Measurements from ENCODE around the gene MDN1.

DNA sequence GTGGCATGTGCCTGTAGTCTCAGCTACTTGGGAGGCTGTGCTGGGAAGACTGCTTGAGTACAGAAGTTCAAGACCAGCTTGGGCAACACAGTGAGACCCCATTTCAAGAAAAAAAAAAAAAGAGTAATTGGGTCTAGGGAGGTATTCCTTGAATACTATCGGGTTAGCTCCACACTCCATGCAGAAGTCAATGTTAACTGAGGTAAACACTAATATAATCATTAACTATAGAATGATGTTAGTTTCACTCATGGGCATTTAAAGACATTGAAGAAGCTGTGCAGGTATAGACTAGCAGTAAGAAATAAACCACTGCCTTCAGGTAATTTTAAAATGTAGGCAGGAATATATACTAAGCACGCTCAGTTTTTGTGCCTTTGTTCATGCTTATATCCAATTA lies 32.6 kb downstream of the MDN1 start:
- TF ChIP-seq, protein P1, sequence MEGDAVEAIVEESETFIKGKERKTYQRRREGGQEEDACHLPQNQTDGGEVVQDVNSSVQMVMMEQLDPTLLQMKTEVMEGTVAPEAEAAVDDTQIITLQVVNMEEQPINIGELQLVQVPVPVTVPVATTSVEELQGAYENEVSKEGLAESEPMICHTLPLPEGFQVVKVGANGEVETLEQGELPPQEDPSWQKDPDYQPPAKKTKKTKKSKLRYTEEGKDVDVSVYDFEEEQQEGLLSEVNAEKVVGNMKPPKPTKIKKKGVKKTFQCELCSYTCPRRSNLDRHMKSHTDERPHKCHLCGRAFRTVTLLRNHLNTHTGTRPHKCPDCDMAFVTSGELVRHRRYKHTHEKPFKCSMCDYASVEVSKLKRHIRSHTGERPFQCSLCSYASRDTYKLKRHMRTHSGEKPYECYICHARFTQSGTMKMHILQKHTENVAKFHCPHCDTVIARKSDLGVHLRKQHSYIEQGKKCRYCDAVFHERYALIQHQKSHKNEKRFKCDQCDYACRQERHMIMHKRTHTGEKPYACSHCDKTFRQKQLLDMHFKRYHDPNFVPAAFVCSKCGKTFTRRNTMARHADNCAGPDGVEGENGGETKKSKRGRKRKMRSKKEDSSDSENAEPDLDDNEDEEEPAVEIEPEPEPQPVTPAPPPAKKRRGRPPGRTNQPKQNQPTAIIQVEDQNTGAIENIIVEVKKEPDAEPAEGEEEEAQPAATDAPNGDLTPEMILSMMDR (IDR thresholded peaks at IDR 0.05; ENCODE audit: low read depth, low read length), result no peak
- TF ChIP-seq EZH2phosphoT487 (IDR thresholded peaks at IDR 0.05; ENCODE audit: low read depth), result no peak

Data from OCI-LY3 (cell line).